ENCODE results near the gene AXDND1. TPM values are rescaled to one million over a fixed set of nuclear protein-coding genes. Genes with fewer than 3 reads are reported as not detected.

AXDND1 gene
- total RNA-seq, 1 donor from 2014 or later, result 0.50 TPM

DNA sequence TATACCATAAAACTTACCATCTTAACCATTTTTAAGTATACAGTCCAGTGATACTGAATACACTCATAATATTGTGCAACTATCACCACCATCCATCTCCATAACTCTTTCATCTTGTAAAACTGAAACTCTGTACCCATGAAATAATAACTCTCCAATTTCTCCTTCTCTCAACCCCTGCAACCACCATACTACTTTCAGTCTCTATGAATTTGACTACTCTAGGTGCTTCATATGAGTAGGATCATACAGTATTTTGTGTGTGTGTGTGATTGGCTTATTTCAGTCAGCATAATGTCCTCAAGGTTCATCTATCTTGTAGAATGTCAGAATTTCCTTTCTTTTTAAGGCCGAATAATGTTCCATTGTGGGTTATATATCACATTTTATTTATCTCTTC is 192.3 kb downstream of the AXDND1 start:
- Histone ChIP-seq H3K4me3 (ENCODE audit: low read depth, low read length) (no peak overlapping the region), H3K36me3 (ENCODE audit: control insufficient read depth, insufficient read depth, low read length) (no peaks in the 10 kb centered on the region), H3K27me3 (ENCODE audit: control insufficient read depth, insufficient read depth, low read length) (no peaks in the 10 kb centered on the region)
- no peak for DNase-seq (ENCODE audit: low read depth)
- TF ChIP-seq, protein P1, sequence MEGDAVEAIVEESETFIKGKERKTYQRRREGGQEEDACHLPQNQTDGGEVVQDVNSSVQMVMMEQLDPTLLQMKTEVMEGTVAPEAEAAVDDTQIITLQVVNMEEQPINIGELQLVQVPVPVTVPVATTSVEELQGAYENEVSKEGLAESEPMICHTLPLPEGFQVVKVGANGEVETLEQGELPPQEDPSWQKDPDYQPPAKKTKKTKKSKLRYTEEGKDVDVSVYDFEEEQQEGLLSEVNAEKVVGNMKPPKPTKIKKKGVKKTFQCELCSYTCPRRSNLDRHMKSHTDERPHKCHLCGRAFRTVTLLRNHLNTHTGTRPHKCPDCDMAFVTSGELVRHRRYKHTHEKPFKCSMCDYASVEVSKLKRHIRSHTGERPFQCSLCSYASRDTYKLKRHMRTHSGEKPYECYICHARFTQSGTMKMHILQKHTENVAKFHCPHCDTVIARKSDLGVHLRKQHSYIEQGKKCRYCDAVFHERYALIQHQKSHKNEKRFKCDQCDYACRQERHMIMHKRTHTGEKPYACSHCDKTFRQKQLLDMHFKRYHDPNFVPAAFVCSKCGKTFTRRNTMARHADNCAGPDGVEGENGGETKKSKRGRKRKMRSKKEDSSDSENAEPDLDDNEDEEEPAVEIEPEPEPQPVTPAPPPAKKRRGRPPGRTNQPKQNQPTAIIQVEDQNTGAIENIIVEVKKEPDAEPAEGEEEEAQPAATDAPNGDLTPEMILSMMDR (IDR thresholded peaks at IDR 0.05; ENCODE audit: insufficient read depth, low read length, poor library complexity, severe bottlenecking), result no peak

DNA sequence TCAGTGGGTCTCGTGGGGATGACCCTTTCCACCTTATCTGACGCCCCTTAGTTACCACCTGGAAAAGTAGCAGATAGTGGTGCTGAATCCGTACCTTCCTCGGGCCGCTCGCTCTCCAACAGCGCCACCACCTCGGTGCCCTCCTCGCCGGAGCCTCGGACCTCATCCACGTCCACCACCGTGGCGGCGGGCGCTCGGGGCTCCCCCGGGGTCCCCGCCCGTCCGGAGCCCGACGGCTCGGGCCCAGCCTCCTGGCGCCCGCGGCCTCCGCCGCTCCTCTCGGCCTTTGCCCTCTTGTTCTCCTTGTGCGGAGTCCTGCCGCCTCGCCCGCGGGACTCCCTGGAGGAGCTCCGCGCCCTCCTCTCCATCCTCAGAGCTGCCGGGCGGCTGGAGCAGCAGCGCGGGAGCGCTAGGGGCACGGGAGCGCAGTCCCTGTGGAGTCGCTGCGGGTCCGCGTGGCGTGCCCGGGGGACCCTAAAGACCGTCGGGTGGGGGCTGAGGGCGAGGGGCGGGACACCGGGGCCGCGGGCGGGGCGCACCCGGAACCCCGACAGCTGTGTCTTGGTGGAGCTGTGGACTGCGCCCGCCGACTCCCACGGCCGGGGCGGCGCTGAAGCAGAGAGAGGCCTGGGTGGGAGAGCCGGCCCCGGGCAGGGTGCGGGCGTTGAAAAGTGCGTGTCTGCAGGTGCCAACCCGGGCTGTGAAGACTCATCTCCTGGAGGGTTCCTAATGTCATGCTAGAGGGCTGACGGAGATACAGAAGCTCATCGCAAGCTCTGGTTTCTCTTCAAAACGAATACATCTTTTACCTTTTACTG is 209.9 kb downstream of the AXDND1 start, which contains the start of gene NPHS2:
TSS of gene NPHS2 (minus strand) at position 452 of the 818 bp plus-strand sequence. CDS start at position 368, 84 bp downstream.
- TF ChIP-seq, protein P1 (IDR thresholded peaks at IDR 0.05; ENCODE audit: insufficient read depth, low read length, poor library complexity, severe bottlenecking), result no peak
- peaks cover 21% of the 10 kb centered on the region for H3K27me3 ChIP-seq (ENCODE audit: control insufficient read depth, insufficient read depth, low read length)
- no peak for DNase-seq (ENCODE audit: low read depth)

DNA sequence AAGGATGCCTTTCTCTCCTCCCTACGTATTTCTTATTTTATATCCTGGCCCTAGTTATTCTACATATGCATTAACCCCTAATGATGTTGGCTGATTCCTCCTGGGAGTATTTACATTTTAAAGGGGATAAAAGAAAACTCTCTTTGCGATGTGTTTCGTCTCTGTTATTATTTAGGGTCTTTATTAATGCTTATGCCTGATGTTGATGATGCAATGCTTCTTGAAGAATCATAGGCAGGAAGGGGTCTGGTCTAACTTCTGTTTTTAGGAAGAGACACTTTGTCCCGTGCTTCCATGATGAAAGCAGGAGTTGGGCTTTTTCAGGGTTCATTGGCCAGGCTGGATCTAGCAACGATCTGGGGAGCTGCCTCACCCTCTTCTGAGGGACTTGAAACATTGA is 210.7 kb downstream of the AXDND1 start:
- DNase-seq (ENCODE audit: low read depth), result no peak
- H3K27me3 ChIP-seq (ENCODE audit: control insufficient read depth, insufficient read depth, low read length), result peaks cover 21% of the 10 kb centered on the region
- TF ChIP-seq, protein P1 (IDR thresholded peaks at IDR 0.05; ENCODE audit: insufficient read depth, low read length, poor library complexity, severe bottlenecking), result no peak
- no peaks in the 10 kb centered on the region for H3K36me3 ChIP-seq (ENCODE audit: control insufficient read depth, insufficient read depth, low read length)
- no peak overlapping the region for H3K4me3 ChIP-seq (ENCODE audit: low read depth, low read length)

More for the DNA sequence above, 209.9 kb downstream of the AXDND1 start, which contains the start of gene NPHS2:
- no peak within 1 kb of the TSS for H3K4me3 ChIP-seq (ENCODE audit: low read depth, low read length)
- H3K36me3 ChIP-seq (ENCODE audit: control insufficient read depth, insufficient read depth, low read length), result no peaks in the 10 kb centered on the region

DNA sequence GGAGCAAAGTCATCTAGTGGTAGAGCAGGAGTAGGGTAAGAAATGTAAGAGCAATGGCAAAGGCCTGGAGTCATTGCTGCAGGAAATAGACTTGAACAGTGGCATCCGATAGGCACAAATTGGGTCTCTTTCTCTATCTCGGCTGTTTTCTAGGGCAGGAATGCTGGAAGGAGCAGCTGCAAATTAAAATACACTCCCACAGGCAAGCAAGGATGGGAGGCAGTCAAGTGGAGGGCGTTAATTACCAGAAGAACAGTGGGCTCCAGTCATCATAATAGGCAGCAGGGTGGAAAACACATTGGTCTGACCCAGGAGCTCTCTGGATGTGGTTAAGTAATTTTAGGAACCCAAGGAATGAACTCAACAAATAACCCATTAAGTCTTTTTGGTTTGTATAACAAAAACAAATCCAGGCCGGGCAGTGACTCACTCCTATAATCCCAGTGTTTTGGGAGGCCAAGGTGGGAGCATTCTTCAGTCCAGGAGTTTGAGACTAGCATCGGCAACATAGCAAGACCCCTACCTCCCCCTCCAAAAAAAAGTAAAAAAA is 218.1 kb downstream of the AXDND1 start:
- H3K27me3 ChIP-seq (ENCODE audit: control insufficient read depth, insufficient read depth, low read length), result no peaks in the 10 kb centered on the region
- H3K4me3 ChIP-seq (ENCODE audit: low read depth, low read length), result no peak overlapping the region
- TF ChIP-seq, protein P1 (IDR thresholded peaks at IDR 0.05; ENCODE audit: insufficient read depth, low read length, poor library complexity, severe bottlenecking), result no peak
- H3K36me3 ChIP-seq (ENCODE audit: control insufficient read depth, insufficient read depth, low read length), result no peaks in the 10 kb centered on the region
- no peak for DNase-seq (ENCODE audit: low read depth)

DNA sequence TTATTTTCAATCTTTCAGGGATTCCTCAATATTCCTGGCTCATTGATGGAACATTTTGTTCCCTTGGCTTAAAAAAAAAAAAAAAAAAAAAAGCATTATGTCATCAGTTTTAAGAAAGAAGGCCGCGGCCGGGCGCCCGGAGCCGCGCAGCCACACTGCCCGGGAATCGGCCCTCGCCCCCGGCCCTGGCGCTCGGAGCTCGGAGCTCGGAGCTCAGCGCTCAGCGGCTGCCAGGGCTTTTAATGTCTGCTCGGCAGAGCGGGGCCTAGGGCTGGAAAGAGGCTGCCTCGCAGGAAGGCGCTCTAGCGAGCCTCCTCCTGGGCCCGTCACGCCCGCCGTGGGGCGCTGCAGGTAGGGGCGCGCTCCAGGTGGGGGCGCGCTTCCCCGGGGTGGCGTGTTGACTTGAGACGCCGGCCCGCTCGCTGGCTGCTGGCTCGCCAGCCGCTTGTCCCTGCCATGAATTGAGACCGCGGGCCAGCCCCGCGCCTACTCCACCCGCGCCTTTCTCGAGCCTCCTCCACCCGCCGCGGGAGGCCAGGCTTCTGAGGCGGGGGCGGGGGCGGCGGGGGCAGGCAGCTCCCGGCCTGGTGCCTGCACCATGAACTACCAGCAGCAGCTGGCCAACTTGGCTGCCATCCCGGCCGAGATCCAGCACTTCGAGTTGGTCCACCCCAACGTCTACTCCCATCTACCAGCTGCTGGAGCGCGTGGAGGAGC is 220.5 kb downstream of the AXDND1 start:
- peak overlapping the region; percentile 20 for H3K4me3 ChIP-seq (ENCODE audit: low read depth, low read length)
- peaks cover under 1% of the 10 kb centered on the region for H3K27me3 ChIP-seq (ENCODE audit: control insufficient read depth, insufficient read depth, low read length)
- no peak for DNase-seq (ENCODE audit: low read depth)
- no peaks in the 10 kb centered on the region for H3K36me3 ChIP-seq (ENCODE audit: control insufficient read depth, insufficient read depth, low read length)
- TF ChIP-seq, protein P1 (IDR thresholded peaks at IDR 0.05; ENCODE audit: insufficient read depth, low read length, poor library complexity, severe bottlenecking), result peak; percentile 64
